ENCODE measurements around the gene OMP.

DNA sequence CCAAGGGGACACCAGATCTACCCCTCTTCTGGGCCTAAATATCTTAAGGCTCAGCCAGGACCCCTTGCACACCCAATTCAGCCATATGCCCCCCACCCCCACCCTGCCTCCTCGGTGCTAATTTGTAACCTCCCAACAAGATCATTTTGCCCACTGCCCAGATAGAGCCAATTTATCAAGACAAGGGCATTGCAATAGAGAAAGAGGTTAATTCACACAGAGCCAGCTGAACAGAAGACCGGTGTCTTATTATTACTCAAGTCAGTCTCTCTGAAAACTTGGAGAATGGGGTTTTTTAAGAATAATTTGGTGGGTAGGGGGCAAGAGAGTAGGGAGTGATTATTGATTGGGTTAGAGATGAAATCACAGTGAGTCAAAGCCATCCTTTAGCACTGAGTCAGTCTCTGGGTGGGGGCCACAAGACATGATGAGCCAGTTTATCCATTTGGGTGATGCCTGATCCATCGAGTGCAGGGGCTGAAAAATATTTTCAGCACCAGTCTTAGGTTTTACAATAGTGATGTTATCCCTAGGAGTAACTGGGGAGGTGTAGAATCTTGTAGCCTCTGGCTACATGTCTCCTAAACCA is 45.7 kb upstream of the OMP start:
- TF ChIP-seq POLR2AphosphoS5 (IDR thresholded peaks at IDR 0.05; ENCODE audit: low read depth, low read length) = no peak
- no peak for TF ChIP-seq POLR2A (IDR thresholded peaks at IDR 0.05; ENCODE audit: low read depth, low read length)
- TF ChIP-seq TAF1 (IDR thresholded peaks at IDR 0.05; ENCODE audit: low read depth, low read length) = no peak
- no peak for TF ChIP-seq SPI1 (IDR thresholded peaks at IDR 0.05; ENCODE audit: low read depth, low read length)

Measured in GM12891 (cell line).